DMS79 (cell line): ENCODE data around the gene MRPL46.
"Not testable (repeated sequence)": the region's sequence is repeated elsewhere in the genome, so short reads cannot be mapped to it uniquely, and the experiment has no call there.

Experiments used
- DNase-seq: peaks from one replicate; lab custom pipeline; 2025; lab: John Stamatoyannopoulos, UW

Gene MRPL46

GRCh38 chr15:88441076-88441730 is 26.0 kb downstream of the MRPL46 start:
- no peak for DNase-seq

- DNase-seq, result no peak
Observed at GRCh38 chr15:88440021-88440420, 27.2 kb downstream of the MRPL46 start.

- no peak for DNase-seq
Observed at GRCh38 chr15:88438181-88438580, 29.0 kb downstream of the MRPL46 start.

- DNase-seq, result not testable (repeated sequence)
Observed at GRCh38 chr15:88434106-88434505, 33.1 kb downstream of the MRPL46 start.

GRCh38 chr15:88433046-88433685 is 34.0 kb downstream of the MRPL46 start:
- no peak for DNase-seq

- DNase-seq, result no peak
Observed at GRCh38 chr15:88431441-88431840, 35.7 kb downstream of the MRPL46 start.

- no peak for DNase-seq
Observed at GRCh38 chr15:88430051-88430450, 37.1 kb downstream of the MRPL46 start.

GRCh38 chr15:88428805-88429605 is 38.2 kb downstream of the MRPL46 start:
- no peak for DNase-seq

- no peak for DNase-seq
Observed at GRCh38 chr15:88428053-88428452, 39.1 kb downstream of the MRPL46 start.

- no peak for DNase-seq
Observed at GRCh38 chr15:88426304-88426703, 40.9 kb downstream of the MRPL46 start.

- DNase-seq, result no peak
Observed at GRCh38 chr15:88423331-88423730, 43.9 kb downstream of the MRPL46 start.

GRCh38 chr15:88419830-88420229 is 47.4 kb downstream of the MRPL46 start:
- no peak for DNase-seq
